H9 (cell line): ENCODE data around the gene CDH23. TPM values are rescaled to one million over a fixed set of nuclear protein-coding genes. Genes with fewer than 3 reads are reported as not detected.

Experiments used
- DNase-seq: peaks from one replicate; pipeline ENCODE4 v3.0.0-alpha.2; 2017
- H2AFZ ChIP-seq: one replicate; pipeline ENCODE4 v1.6.1; 2013; ENCODE audit warnings: mild to moderate bottlenecking, low read length, control low read depth, moderate library complexity
- H2AK5ac ChIP-seq: 2 replicates; pipeline ENCODE4 v1.6.1; 2013; ENCODE audit warnings: low read length, control low read depth, mixed read lengths; ENCODE audit not compliant: insufficient read length
- H2BK120ac ChIP-seq: one replicate; pipeline ENCODE4 v1.6.1; 2013; ENCODE audit warnings: low read depth, mild to moderate bottlenecking, low read length, control low read depth, inconsistent platforms; ENCODE audit not compliant: poor library complexity, severe bottlenecking
- H2BK12ac ChIP-seq: 2 replicates; pipeline ENCODE4 v1.6.1; 2013; ENCODE audit warnings: low read length, control low read depth, mixed read lengths, low read depth; ENCODE audit not compliant: insufficient read length
- H2BK15ac ChIP-seq: 2 replicates; pipeline ENCODE4 v1.6.1; 2013; ENCODE audit warnings: low read depth, low read length, control low read depth
- H2BK20ac ChIP-seq: one replicate; pipeline ENCODE4 v1.6.1; 2013; ENCODE audit warnings: low read depth, mild to moderate bottlenecking, low read length, control low read depth, inconsistent platforms; ENCODE audit not compliant: poor library complexity, severe bottlenecking
- H2BK5ac ChIP-seq: 2 replicates; pipeline ENCODE4 v1.6.1; 2013; ENCODE audit warnings: low read length, control low read depth, mixed read lengths; ENCODE audit not compliant: insufficient read length
- H3K14ac ChIP-seq: 2 replicates; pipeline ENCODE4 v1.6.1; 2013; ENCODE audit warnings: low read length, control low read depth; ENCODE audit not compliant: insufficient read depth
- H3K18ac ChIP-seq: 2 replicates; pipeline ENCODE4 v1.6.1; 2013; ENCODE audit warnings: low read depth, mild to moderate bottlenecking, mixed read lengths, low read length, control low read depth; ENCODE audit not compliant: insufficient read length
- H3K23ac ChIP-seq: 2 replicates; pipeline ENCODE4 v1.6.1; 2013; ENCODE audit warnings: low read length, control low read depth, mixed read lengths, low read depth; ENCODE audit not compliant: insufficient read length
- H3K23me2 ChIP-seq: 2 replicates; pipeline ENCODE4 v1.6.1; 2013; ENCODE audit warnings: low read depth, mild to moderate bottlenecking, mixed read lengths, low read length, control low read depth; ENCODE audit not compliant: insufficient read length, poor library complexity, severe bottlenecking
- H3K27ac ChIP-seq: 2 replicates; pipeline ENCODE4 v1.5.1; 2013; ENCODE audit warnings: low read length, control low read depth, mixed read lengths, low read depth; ENCODE audit not compliant: insufficient read length
- H3K27me3 ChIP-seq: 2 replicates; pipeline ENCODE4 v1.6.1; 2013; ENCODE audit warnings: low read length, control low read depth, inconsistent platforms; ENCODE audit not compliant: insufficient read depth
- H3K4ac ChIP-seq: 2 replicates; pipeline ENCODE4 v1.6.1; 2013; ENCODE audit warnings: low read depth, mild to moderate bottlenecking, control low read depth, inconsistent platforms, low read length, moderate library complexity
- H3K4me1 ChIP-seq: 2 replicates; pipeline ENCODE4 v1.6.1; 2013; ENCODE audit warnings: low read length, control low read depth, inconsistent platforms; ENCODE audit not compliant: insufficient read depth
- H3K4me2 ChIP-seq: 2 replicates; pipeline ENCODE4 v1.6.1; 2013; ENCODE audit warnings: low read length, control low read depth, mixed read lengths; ENCODE audit not compliant: insufficient read length, insufficient read depth
- H3K56ac ChIP-seq: 2 replicates; pipeline ENCODE4 v1.6.1; 2013; ENCODE audit warnings: low read depth, mild to moderate bottlenecking, mixed read lengths, low read length, control low read depth; ENCODE audit not compliant: insufficient read length
- H3K79me1 ChIP-seq: 2 replicates; pipeline ENCODE4 v1.6.1; 2013; ENCODE audit warnings: low read depth, mild to moderate bottlenecking, moderate library complexity, low read length, control low read depth, inconsistent platforms; ENCODE audit not compliant: insufficient read depth, poor library complexity, severe bottlenecking
- H3K79me2 ChIP-seq: 2 replicates; pipeline ENCODE4 v1.6.1; 2013; ENCODE audit warnings: low read length, control low read depth, inconsistent platforms; ENCODE audit not compliant: insufficient read depth
- H3K9ac ChIP-seq: 2 replicates; pipeline ENCODE4 v1.6.1; 2013; ENCODE audit warnings: low read length, control low read depth, mixed read lengths; ENCODE audit not compliant: insufficient read length; ENCODE audit errors: extremely low read depth
- H3K9me3 ChIP-seq: one replicate; pipeline ENCODE4 v1.6.1; 2013; ENCODE audit warnings: low read depth, low read length, inconsistent platforms; ENCODE audit not compliant: control insufficient read depth
- H3T11ph ChIP-seq: one replicate; pipeline ENCODE4 v1.6.1; 2013; ENCODE audit warnings: mild to moderate bottlenecking, low read length, control low read depth, inconsistent platforms
- H4K20me1 ChIP-seq: one replicate; pipeline ENCODE4 v1.6.1; 2013; ENCODE audit not compliant: control insufficient read depth, insufficient read length, insufficient read depth
- H4K5ac ChIP-seq: 2 replicates; pipeline ENCODE4 v1.6.1; 2013; ENCODE audit warnings: low read depth, mild to moderate bottlenecking, mixed read lengths, low read length, control low read depth; ENCODE audit not compliant: insufficient read length
- H4K8ac ChIP-seq: replicated peaks from 2 replicates; pipeline ENCODE4 v1.6.1; 2013; ENCODE audit warnings: low read length, control low read depth, mixed read lengths, low read depth; ENCODE audit not compliant: insufficient read length
- H4K91ac ChIP-seq: 2 replicates; pipeline ENCODE4 v1.6.1; 2013; ENCODE audit warnings: low read depth, mild to moderate bottlenecking, moderate library complexity, mixed read lengths, low read length, control low read depth; ENCODE audit not compliant: insufficient read length
- H3K27ac Mint-ChIP-seq, 3 experiments: 2 replicates in 2 of 3; 3 replicates in 1 of 3; pipeline ENCODE4 v1.8.0; 2020 to 2021; ENCODE audit warnings: mixed read lengths in 3 of 3, mild to moderate bottlenecking in 1 of 3, moderate library complexity in 1 of 3
- H3K27me3 Mint-ChIP-seq: 2 replicates; pipeline ENCODE4 v1.8.0; 2021; ENCODE audit warnings: low read depth, mild to moderate bottlenecking, moderate library complexity, mixed read lengths
- H3K36me3 Mint-ChIP-seq, 3 experiments: 2 replicates in 2 of 3; 3 replicates in 1 of 3; pipeline ENCODE4 v1.8.0; 2020 to 2021; ENCODE audit warnings: low read depth in 3 of 3, mixed read lengths in 3 of 3; ENCODE audit not compliant: insufficient read depth in 1 of 3
- H3K4me1 Mint-ChIP-seq, 2 experiments: 2 replicates each; pipeline ENCODE4 v1.8.0; 2020; ENCODE audit warnings: mixed read lengths in 2 of 2
- H3K4me3 Mint-ChIP-seq, 2 experiments: 2 replicates in 1 of 2; 3 replicates in 1 of 2; pipeline ENCODE4 v1.8.0; 2020 to 2021; ENCODE audit warnings: mild to moderate bottlenecking in 2 of 2, mixed read lengths in 2 of 2, moderate library complexity in 1 of 2
- H3K9me3 Mint-ChIP-seq, 2 experiments: 2 replicates in 1 of 2; 3 replicates in 1 of 2; pipeline ENCODE4 v1.8.0; 2020; ENCODE audit warnings: mild to moderate bottlenecking in 2 of 2, mixed read lengths in 2 of 2, moderate library complexity in 1 of 2
- CTCF ChIP-seq: fragments of 200-600 bp; sonication (generic); conservative IDR thresholded peaks from 3 replicates; pipeline ENCODE4 v1.8.0; 2021; ENCODE audit warnings: antibody characterized with exemption, mild to moderate bottlenecking
- WGBS: extraction: QIAGEN DNeasy Blood & Tissue Kit; methylation state at CpG from one replicate; pipeline ENCODE4 v1.1.7; 2013; ENCODE audit warnings: missing lambda C conversion rate, low lambda C conversion rate, mixed read lengths; ENCODE audit not compliant: insufficient read length; ENCODE audit errors: extremely low coverage; 5-methylcytosine and 5-hydroxymethylcytosine counted together
- total RNA-seq: library from RNA; stranded (reverse); gene quantifications from 2 replicates; pipeline ENCODE4 v1.2.1, GENCODE V29; 2021

Gene CDH23
- total RNA-seq, 1 experiment from 2014 or later, result 2.1 TPM

GRCh38 chr10:71369602-71370001 lies 27.1 kb upstream of the CDH23 start:
- Histone ChIP-seq H3K4me2 (no peak overlapping the region), H3K4me1 (no peaks in the 10 kb centered on the region), H3T11ph (no peak overlapping the region), H4K91ac (no peak overlapping the region), H3K9ac (no peak overlapping the region), H3K27me3 (no peaks in the 10 kb centered on the region), H3K79me2 (no peaks in the 10 kb centered on the region), H3K23ac (no peak overlapping the region), H4K20me1 (no peaks in the 10 kb centered on the region), H4K5ac (no peak overlapping the region), H2BK12ac (no peak overlapping the region), H3K27ac (no peak overlapping the region), H3K79me1 (no peaks in the 10 kb centered on the region), H3K56ac (no peak overlapping the region), H2AFZ (no peak overlapping the region), H4K8ac (no peak overlapping the region), H2BK15ac (no peak overlapping the region), H2BK120ac (no peak overlapping the region), H3K4ac (no peak overlapping the region), H3K18ac (no peak overlapping the region), H3K23me2 (no peaks in the 10 kb centered on the region), H2BK5ac (no peak overlapping the region), H2BK20ac (no peak overlapping the region), H3K9me3 (no peaks in the 10 kb centered on the region), H2AK5ac (no peak overlapping the region), H3K14ac (no peak overlapping the region)
- no CpG with 5 or more reads among the region's 1 CpG for WGBS
- H3K9me3 Mint-ChIP-seq, result no peaks in the 10 kb centered on the region
- no peak for TF ChIP-seq CTCF
- H3K4me1 Mint-ChIP-seq, result peaks cover 2% of the 10 kb centered on the region in 2 experiments; a peak in 3 of 4 replicates
- no peak for DNase-seq
- H3K27ac Mint-ChIP-seq, result no peak overlapping the region
- H3K4me3 Mint-ChIP-seq, result no peak overlapping the region
- H3K27me3 Mint-ChIP-seq, result peaks cover 9% of the 10 kb centered on the region
- peaks cover 0 to 2% (median 0%) of the 10 kb centered on the region in 3 experiments; a peak in 1 of 7 replicates for H3K36me3 Mint-ChIP-seq
